Ishikawa (cell line): ENCODE measurements around the gene BANP.

Experiments used
- CEBPB ChIP-seq: IDR thresholded peaks from 2 replicates; pipeline ENCODE4 v1.6.1; 2012
- CREB1 ChIP-seq: IDR thresholded peaks from 2 replicates; pipeline ENCODE4 v1.6.1; 2012; ENCODE audit warnings: low read depth
- EGR1 ChIP-seq: IDR thresholded peaks from 2 replicates; pipeline ENCODE4 v1.6.1; 2012
- EP300 ChIP-seq: IDR thresholded peaks from 2 replicates; pipeline ENCODE4 v1.6.1; 2012; ENCODE audit warnings: borderline replicate concordance
- FOXM1 ChIP-seq: IDR thresholded peaks from 2 replicates; pipeline ENCODE4 v1.6.1; 2012; ENCODE audit warnings: low read depth, borderline replicate concordance
- NFIC ChIP-seq: IDR thresholded peaks from 2 replicates; pipeline ENCODE4 v1.6.1; 2012
- RAD21 ChIP-seq: IDR thresholded peaks from 2 replicates; pipeline ENCODE4 v1.6.1; 2012; ENCODE audit warnings: low read depth
- TAF1 ChIP-seq: IDR thresholded peaks from 2 replicates; pipeline ENCODE4 v1.6.1; 2012; ENCODE audit warnings: low read depth, mild to moderate bottlenecking
- TCF12 ChIP-seq: IDR thresholded peaks from 2 replicates; pipeline ENCODE4 v1.6.1; 2012; ENCODE audit warnings: low read depth
- TEAD4 ChIP-seq: IDR thresholded peaks from 2 replicates; pipeline ENCODE4 v1.6.1; 2012
- YY1 ChIP-seq: IDR thresholded peaks from 2 replicates; pipeline ENCODE4 v1.6.1; 2012; ENCODE audit warnings: low read depth
- ZBTB7A ChIP-seq: IDR thresholded peaks from 2 replicates; pipeline ENCODE4 v1.6.1; 2012; ENCODE audit warnings: low read depth
- TF ChIP-seq, protein P1 (sequence below): IDR thresholded peaks from 2 replicates; pipeline ENCODE4 v1.6.1; 2012
- TF ChIP-seq, protein P2 (sequence below): IDR thresholded peaks from 2 replicates; pipeline ENCODE4 v1.6.1; 2012
- TF ChIP-seq, protein P3 (sequence below): IDR thresholded peaks from 2 replicates; pipeline ENCODE4 v1.6.1; 2012; ENCODE audit warnings: low read depth, mild to moderate bottlenecking

BANP gene, protein sequence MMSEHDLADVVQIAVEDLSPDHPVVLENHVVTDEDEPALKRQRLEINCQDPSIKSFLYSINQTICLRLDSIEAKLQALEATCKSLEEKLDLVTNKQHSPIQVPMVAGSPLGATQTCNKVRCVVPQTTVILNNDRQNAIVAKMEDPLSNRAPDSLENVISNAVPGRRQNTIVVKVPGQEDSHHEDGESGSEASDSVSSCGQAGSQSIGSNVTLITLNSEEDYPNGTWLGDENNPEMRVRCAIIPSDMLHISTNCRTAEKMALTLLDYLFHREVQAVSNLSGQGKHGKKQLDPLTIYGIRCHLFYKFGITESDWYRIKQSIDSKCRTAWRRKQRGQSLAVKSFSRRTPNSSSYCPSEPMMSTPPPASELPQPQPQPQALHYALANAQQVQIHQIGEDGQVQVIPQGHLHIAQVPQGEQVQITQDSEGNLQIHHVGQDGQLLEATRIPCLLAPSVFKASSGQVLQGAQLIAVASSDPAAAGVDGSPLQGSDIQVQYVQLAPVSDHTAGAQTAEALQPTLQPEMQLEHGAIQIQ

DNA sequence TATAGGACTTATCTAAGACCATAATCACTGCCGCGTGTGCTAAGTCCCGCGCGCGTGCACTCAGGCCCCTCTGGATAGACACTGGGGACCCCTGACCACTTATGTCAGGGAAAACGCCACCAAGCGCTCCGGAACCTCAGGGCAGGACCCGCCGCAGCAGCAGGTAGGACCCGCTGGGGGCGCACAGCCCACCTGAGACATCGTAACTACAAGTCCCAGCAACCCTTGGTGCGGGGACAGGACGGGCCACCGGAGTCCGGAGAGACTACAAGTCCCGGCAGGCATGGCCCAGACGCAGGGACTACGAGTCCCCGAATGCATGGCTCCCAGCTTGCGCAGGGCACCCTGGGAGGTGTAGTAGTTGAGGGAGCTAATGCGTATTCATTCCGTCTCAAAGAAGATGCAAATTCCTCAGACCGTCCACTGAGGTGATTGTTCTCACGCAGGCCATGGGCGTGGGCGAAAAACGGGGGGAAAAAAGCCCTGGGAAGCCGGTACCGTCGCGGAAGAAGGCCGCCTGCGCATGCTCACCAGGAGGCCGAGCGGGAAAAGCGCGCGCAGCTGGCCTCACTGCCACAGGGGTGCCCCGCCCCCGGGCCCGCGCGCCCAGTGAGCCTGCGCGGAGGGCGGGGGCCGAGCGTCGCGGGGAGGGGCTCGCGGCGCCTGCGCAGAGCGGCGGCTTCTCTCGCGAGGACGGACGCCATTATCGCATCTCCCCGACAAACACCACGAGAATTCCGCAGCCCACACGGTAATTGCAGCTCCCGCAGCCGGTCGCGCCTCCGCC, at the start of gene BANP:
Gene BANP (plus strand): TSS at position 670 of the 787 bp plus-strand sequence. CDS start 23,682 bp downstream, outside the sequence.
- TF ChIP-seq, protein P1, sequence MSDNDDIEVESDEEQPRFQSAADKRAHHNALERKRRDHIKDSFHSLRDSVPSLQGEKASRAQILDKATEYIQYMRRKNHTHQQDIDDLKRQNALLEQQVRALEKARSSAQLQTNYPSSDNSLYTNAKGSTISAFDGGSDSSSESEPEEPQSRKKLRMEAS, result peak; percentile 55
- TF ChIP-seq ZBTB7A (peak; percentile 99), YY1 (peak; percentile 89), TAF1 (peak; percentile 81), CEBPB (peak; percentile 50; the same call in 1 of the 2 replicates), EP300 (no peak), EGR1 (peak; percentile 29; the same call in 1 of the 2 replicates), TCF12 (peak; percentile 76), NFIC (no peak), TEAD4 (peak; percentile 31), RAD21 (peak; percentile 11; the same call in 1 of the 2 replicates), FOXM1 (no peak), CREB1 (peak; percentile 65)
- TF ChIP-seq, protein P2, sequence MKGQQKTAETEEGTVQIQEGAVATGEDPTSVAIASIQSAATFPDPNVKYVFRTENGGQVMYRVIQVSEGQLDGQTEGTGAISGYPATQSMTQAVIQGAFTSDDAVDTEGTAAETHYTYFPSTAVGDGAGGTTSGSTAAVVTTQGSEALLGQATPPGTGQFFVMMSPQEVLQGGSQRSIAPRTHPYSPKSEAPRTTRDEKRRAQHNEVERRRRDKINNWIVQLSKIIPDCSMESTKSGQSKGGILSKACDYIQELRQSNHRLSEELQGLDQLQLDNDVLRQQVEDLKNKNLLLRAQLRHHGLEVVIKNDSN, result peak; percentile 86
- TF ChIP-seq, protein P3, sequence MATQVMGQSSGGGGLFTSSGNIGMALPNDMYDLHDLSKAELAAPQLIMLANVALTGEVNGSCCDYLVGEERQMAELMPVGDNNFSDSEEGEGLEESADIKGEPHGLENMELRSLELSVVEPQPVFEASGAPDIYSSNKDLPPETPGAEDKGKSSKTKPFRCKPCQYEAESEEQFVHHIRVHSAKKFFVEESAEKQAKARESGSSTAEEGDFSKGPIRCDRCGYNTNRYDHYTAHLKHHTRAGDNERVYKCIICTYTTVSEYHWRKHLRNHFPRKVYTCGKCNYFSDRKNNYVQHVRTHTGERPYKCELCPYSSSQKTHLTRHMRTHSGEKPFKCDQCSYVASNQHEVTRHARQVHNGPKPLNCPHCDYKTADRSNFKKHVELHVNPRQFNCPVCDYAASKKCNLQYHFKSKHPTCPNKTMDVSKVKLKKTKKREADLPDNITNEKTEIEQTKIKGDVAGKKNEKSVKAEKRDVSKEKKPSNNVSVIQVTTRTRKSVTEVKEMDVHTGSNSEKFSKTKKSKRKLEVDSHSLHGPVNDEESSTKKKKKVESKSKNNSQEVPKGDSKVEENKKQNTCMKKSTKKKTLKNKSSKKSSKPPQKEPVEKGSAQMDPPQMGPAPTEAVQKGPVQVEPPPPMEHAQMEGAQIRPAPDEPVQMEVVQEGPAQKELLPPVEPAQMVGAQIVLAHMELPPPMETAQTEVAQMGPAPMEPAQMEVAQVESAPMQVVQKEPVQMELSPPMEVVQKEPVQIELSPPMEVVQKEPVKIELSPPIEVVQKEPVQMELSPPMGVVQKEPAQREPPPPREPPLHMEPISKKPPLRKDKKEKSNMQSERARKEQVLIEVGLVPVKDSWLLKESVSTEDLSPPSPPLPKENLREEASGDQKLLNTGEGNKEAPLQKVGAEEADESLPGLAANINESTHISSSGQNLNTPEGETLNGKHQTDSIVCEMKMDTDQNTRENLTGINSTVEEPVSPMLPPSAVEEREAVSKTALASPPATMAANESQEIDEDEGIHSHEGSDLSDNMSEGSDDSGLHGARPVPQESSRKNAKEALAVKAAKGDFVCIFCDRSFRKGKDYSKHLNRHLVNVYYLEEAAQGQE, result no peak

DNA sequence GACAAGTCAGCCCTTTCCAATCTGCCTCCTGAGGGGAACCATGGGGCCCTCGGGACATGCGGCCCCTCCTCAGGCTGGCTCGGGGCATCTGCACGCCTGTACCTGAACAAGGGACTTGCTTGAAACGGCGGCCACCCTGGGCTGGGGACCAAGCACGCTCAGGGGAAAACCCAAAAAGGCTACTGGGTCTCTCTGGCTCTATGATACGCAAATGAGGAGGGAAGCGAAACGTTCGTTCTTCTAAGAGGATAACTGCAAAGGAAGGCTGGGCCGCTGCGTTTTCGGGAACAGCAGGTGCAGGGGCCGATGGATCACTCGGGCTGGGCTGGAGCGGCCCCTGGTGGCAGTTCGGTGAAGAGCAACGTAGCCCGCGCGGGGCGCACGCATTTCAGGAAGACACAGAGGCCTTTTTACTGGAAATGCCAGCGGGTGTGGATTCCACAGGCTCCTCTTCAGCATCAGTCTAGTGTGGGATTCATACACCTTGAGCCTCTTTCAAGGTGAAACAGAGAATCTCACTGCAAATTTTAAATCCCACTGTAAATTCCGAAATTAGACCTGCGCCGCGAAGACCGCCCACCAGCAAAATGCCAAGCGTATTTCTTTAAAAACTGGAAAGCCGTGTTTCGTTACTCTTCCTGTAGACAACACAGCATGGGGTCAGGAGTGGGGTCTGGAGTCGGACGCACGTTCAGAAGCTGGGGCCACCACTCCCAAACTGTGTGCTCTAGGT, 41.9 kb upstream of the BANP start:
- TF ChIP-seq RAD21, result peak; percentile 94
- TF ChIP-seq, protein P1, result peak; percentile 79

DNA sequence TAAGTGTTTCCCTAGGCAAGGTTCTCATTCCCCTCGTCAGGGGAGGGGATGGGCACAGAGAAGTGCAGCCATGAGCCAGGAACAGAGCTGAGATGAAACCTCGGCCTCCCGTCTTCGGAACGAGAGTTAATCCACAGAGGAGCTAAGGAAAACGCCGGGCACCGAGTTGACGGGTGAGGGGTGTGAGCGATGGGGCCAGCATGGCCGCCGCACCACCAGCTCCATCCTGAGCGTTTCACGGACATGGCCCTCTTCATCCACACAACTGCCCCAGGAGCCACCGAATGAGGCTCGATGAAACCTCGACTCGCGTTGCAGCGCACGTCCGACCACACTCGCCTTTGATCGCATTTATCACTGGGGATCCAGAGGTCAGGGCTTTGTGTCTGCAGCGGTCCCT, 36.4 kb upstream of the BANP start:
- TF ChIP-seq FOXM1 (no peak), EP300 (no peak), EGR1 (no peak), TAF1 (no peak), CEBPB (no peak), TCF12 (no peak), CREB1 (no peak), RAD21 (no peak), NFIC (no peak), ZBTB7A (no peak), YY1 (no peak), TEAD4 (no peak)
- TF ChIP-seq, protein P2, result no peak
- TF ChIP-seq, protein P1, result no peak
- TF ChIP-seq, protein P3, result no peak

DNA sequence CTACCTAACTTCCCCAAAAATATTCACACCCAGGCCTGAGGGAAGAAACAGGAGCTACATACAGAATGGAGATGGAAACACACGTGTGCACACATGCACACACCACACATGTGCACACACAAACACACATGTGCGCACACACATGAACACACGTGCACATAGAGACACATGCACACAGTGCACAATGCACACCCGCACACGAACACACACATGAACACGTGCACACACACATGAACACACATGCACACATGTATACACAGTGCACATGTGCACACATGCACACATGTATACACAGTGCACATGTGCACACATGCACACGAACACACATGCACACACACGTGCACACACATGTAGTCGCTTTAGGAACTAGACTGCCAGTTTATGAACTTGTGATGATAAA, 33.7 kb upstream of the BANP start:
- no peak for TF ChIP-seq NFIC
- no peak for TF ChIP-seq FOXM1
- no peak for TF ChIP-seq TCF12
- no peak for TF ChIP-seq EP300
- TF ChIP-seq CEBPB, result no peak
- TF ChIP-seq, protein P1, result no peak
- no peak for TF ChIP-seq CREB1
- TF ChIP-seq, protein P2, result no peak
